H1 (cell line): ENCODE results near the gene SLC2A2. TPM values are rescaled to one million over a fixed set of nuclear protein-coding genes. Genes with fewer than 3 reads are reported as not detected.

ENCODE experiments used
- RBBP5 ChIP-seq: IDR thresholded peaks from 2 replicates; pipeline ENCODE4 v1.7.1; 2012; ENCODE audit warnings: low read depth, mild to moderate bottlenecking, inconsistent platforms, low read length, moderate library complexity, borderline replicate concordance
- polyA plus RNA-seq, 7 experiments: library from polyadenylated mRNA; depleted of rRNA in 3 of 7; stranded (reverse) in 5 of 7; unstranded in 2 of 7; fragments of >200 nt in 5 of 7; fragments of 200-250 nt in 2 of 7; gene quantifications; 1 replicate in 5 of 7; 2 replicates in 1 of 7; 4 replicates in 1 of 7; pipeline versions ENCODE4 v1.2.1 to v1.2.3, GENCODE V29; 2011 to 2013; ENCODE audit warnings: missing spikeins in 2 of 7, mixed read lengths in 2 of 7
- total RNA-seq: library from RNA; stranded (reverse); fragmentation: NEBNext Ultra II Directional; extraction: Animal tissue kit (Norgen Biotek cat#: 25700); gene quantifications from 2 replicates; pipeline ENCODE4 v1.2.1, GENCODE V29; 2021
- TF ChIP-seq, protein P1 (sequence below), 3 experiments: IDR thresholded peaks; 1 replicate in 2 of 3; 2 replicates in 1 of 3; pipeline versions ENCODE4 v1.5.1 to v1.6.1; 2011; ENCODE audit warnings: low read length in 3 of 3, mild to moderate bottlenecking in 3 of 3, inconsistent platforms in 2 of 3, low read depth in 1 of 3, moderate library complexity in 1 of 3; ENCODE audit not compliant: insufficient read depth in 1 of 3; ENCODE audit errors: control extremely low read depth in 1 of 3

SLC2A2 gene
- total and polyA plus RNA-seq, 2 of the 8 experiments (the other 6 are each of a cell fraction or from before 2014, with no cell fraction given), result not detected

DNA sequence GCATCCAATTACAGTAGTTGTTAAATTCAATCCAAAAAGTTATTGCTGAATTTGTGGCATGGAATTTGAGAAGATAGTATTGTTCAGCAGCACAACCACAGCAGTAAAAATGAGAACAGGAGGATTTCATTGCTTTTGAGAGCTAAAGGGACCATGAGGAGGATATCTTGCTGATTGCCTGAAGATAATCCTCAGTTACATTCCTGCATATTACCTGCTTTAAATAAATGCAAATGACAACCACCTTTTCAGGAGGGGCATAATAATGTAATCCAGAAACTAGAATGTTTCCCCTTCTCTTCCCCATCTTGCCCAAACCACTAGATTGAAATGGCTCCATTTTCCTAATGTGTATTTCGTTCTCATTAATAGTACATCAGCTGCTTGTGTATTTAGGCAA, 35.2 kb upstream of the SLC2A2 start (continued):
- TF ChIP-seq, protein P1, sequence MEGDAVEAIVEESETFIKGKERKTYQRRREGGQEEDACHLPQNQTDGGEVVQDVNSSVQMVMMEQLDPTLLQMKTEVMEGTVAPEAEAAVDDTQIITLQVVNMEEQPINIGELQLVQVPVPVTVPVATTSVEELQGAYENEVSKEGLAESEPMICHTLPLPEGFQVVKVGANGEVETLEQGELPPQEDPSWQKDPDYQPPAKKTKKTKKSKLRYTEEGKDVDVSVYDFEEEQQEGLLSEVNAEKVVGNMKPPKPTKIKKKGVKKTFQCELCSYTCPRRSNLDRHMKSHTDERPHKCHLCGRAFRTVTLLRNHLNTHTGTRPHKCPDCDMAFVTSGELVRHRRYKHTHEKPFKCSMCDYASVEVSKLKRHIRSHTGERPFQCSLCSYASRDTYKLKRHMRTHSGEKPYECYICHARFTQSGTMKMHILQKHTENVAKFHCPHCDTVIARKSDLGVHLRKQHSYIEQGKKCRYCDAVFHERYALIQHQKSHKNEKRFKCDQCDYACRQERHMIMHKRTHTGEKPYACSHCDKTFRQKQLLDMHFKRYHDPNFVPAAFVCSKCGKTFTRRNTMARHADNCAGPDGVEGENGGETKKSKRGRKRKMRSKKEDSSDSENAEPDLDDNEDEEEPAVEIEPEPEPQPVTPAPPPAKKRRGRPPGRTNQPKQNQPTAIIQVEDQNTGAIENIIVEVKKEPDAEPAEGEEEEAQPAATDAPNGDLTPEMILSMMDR (IDR thresholded peaks at IDR 0.05; ENCODE audit: control extremely low read depth in 1 of 3, insufficient read depth in 1 of 3, low read depth in 1 of 3, low read length in 3 of 3), result no peak
- TF ChIP-seq RBBP5, result no peak
